Astrocyte (in vitro differentiated cells and primary cell): ENCODE measurements around the gene SMC1B. TPM values are rescaled to one million over a fixed set of nuclear protein-coding genes. Genes with fewer than 3 reads are reported as not detected.
"Not testable (repeated sequence)": the region's sequence is repeated elsewhere in the genome, so short reads cannot be mapped to it uniquely, and the experiment has no call there.

Experiments
- DNase-seq: peaks from one replicate; pipeline ENCODE4 v3.0.0-alpha.2; 2010; ENCODE audit warnings: low read depth
- FAIRE-seq: peaks from 2 replicates; lab custom pipeline; 2011; peaks lifted over from hg19 to GRCh38; lab: Jason Lieb, UNC
- H2AFZ ChIP-seq: 2 replicates; pipeline ENCODE4 v1.6.0; 2012; ENCODE audit warnings: low read depth, low read length, inconsistent platforms
- H3K27ac ChIP-seq: 2 replicates; pipeline ENCODE4 v1.5.1; 2011; ENCODE audit warnings: low read depth, low read length, inconsistent platforms
- H3K27me3 ChIP-seq: 2 replicates; pipeline ENCODE4 v1.6.0; 2011; ENCODE audit warnings: low read length, inconsistent platforms; ENCODE audit not compliant: insufficient read depth
- H3K36me3 ChIP-seq: 2 replicates; pipeline ENCODE4 v1.5.1; 2011; ENCODE audit warnings: low read length, inconsistent platforms; ENCODE audit not compliant: insufficient read depth
- H3K4me1 ChIP-seq: 2 replicates; pipeline ENCODE4 v1.5.1; 2011; ENCODE audit warnings: low read length, inconsistent platforms; ENCODE audit not compliant: insufficient read depth
- H3K4me2 ChIP-seq: 2 replicates; pipeline ENCODE4 v1.6.0; 2012; ENCODE audit warnings: low read length, inconsistent platforms
- H3K4me3 ChIP-seq: 2 replicates; pipeline ENCODE4 v1.5.1; 2011; ENCODE audit warnings: low read depth, mild to moderate bottlenecking, low read length, inconsistent platforms; ENCODE audit not compliant: insufficient read depth
- H3K79me2 ChIP-seq: 2 replicates; pipeline ENCODE4 v1.6.0; 2012; ENCODE audit warnings: mild to moderate bottlenecking, low read length, inconsistent platforms; ENCODE audit not compliant: insufficient read depth
- H3K9ac ChIP-seq: 2 replicates; pipeline ENCODE4 v1.6.0; 2012; ENCODE audit warnings: mild to moderate bottlenecking, low read length, inconsistent platforms
- H3K9me3 ChIP-seq: 2 replicates; pipeline ENCODE4 v1.5.1; 2012; ENCODE audit warnings: low read depth, mild to moderate bottlenecking, low read length, inconsistent platforms; ENCODE audit not compliant: insufficient read depth
- H4K20me1 ChIP-seq: 2 replicates; pipeline ENCODE4 v1.6.0; 2012; ENCODE audit warnings: low read length, inconsistent platforms; ENCODE audit not compliant: insufficient read depth
- H3K27ac Mint-ChIP-seq: one replicate; pipeline ENCODE4 v1.8.0; 2021; ENCODE audit warnings: mild to moderate bottlenecking, mixed read lengths; ENCODE audit not compliant: unreplicated experiment
- H3K27me3 Mint-ChIP-seq: one replicate; pipeline ENCODE4 v1.8.0; 2021; ENCODE audit warnings: low read depth, mixed read lengths; ENCODE audit not compliant: unreplicated experiment
- H3K36me3 Mint-ChIP-seq: one replicate; pipeline ENCODE4 v1.8.0; 2021; ENCODE audit warnings: low read depth, mixed read lengths; ENCODE audit not compliant: unreplicated experiment
- H3K4me1 Mint-ChIP-seq: one replicate; pipeline ENCODE4 v1.8.0; 2021; ENCODE audit warnings: low read depth, mixed read lengths; ENCODE audit not compliant: unreplicated experiment
- H3K4me3 Mint-ChIP-seq: one replicate; pipeline ENCODE4 v1.8.0; 2021; ENCODE audit warnings: mild to moderate bottlenecking, moderate library complexity, mixed read lengths; ENCODE audit not compliant: unreplicated experiment
- H3K9me3 Mint-ChIP-seq: one replicate; pipeline ENCODE4 v1.8.0; 2021; ENCODE audit warnings: mild to moderate bottlenecking, mixed read lengths; ENCODE audit not compliant: unreplicated experiment
- CTCF ChIP-seq: IDR thresholded peaks from 2 replicates; pipeline ENCODE4 v1.5.1; 2011; ENCODE audit warnings: low read depth, mild to moderate bottlenecking, inconsistent platforms, low read length, moderate library complexity; ENCODE audit not compliant: insufficient read depth
- EZH2 ChIP-seq: IDR thresholded peaks from 2 replicates; pipeline ENCODE4 v1.6.1; 2012; ENCODE audit warnings: mild to moderate bottlenecking, low read length, inconsistent platforms; ENCODE audit not compliant: insufficient read depth
- total RNA-seq: library from RNA; stranded (reverse); gene quantifications from 2 replicates; pipeline ENCODE4 v1.2.1, GENCODE V29; 2021

SMC1B gene
- total RNA-seq, 1 donor from 2014 or later = not detected

DNA sequence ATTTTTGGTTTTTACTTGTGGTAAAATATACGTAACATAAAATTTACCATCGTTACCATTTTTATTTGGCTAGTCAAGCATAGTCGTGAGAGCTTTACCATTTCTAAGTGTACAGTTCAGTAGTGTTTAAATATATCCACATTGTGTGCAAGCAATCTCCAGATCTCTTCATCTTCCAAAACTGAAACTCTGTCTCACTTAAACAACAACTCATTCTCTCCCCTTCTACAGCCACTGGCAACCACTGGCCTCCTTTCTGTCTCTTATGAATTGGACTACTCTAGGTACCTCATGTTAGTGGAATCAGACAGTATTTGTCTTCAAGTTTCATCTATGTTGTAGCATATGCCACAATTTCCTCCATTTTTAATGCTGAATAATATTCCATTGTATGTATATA is 37.4 kb downstream of the SMC1B start:
- Histone ChIP-seq H3K4me1 (no peaks in the 10 kb centered on the region), H3K4me3 (no peak overlapping the region), H3K27ac (no peak overlapping the region), H3K36me3 (no peaks in the 10 kb centered on the region), H3K79me2 (no peaks in the 10 kb centered on the region), H3K9me3 (no peaks in the 10 kb centered on the region), H2AFZ (no peak overlapping the region), H3K9ac (no peak overlapping the region), H4K20me1 (no peaks in the 10 kb centered on the region), H3K27me3 (peaks cover 3% of the 10 kb centered on the region), H3K4me2 (no peak overlapping the region)
- no peak for FAIRE-seq
- Mint-ChIP-seq H3K4me1 (no peaks in the 10 kb centered on the region), H3K27me3 (no peaks in the 10 kb centered on the region), H3K9me3 (no peaks in the 10 kb centered on the region), H3K27ac (no peak overlapping the region), H3K4me3 (no peak overlapping the region), H3K36me3 (no peaks in the 10 kb centered on the region)
- DNase-seq = no peak
- no peak for TF ChIP-seq EZH2
- TF ChIP-seq CTCF = no peak

GRCh38 chr22:45373592-45373991 is 39.8 kb downstream of the SMC1B start:
- not testable (repeated sequence) for DNase-seq, H3K27ac Mint-ChIP-seq, H3K27me3 Mint-ChIP-seq, H3K79me2 ChIP-seq, H3K4me3 Mint-ChIP-seq, H3K4me2 ChIP-seq, H3K36me3 ChIP-seq, H3K4me1 Mint-ChIP-seq, FAIRE-seq, H3K9me3 Mint-ChIP-seq, H3K9me3 ChIP-seq, H3K4me3 ChIP-seq, H3K36me3 Mint-ChIP-seq, H3K27me3 ChIP-seq, H3K27ac ChIP-seq, H2AFZ ChIP-seq, H3K4me1 ChIP-seq, H4K20me1 ChIP-seq, H3K9ac ChIP-seq

DNA sequence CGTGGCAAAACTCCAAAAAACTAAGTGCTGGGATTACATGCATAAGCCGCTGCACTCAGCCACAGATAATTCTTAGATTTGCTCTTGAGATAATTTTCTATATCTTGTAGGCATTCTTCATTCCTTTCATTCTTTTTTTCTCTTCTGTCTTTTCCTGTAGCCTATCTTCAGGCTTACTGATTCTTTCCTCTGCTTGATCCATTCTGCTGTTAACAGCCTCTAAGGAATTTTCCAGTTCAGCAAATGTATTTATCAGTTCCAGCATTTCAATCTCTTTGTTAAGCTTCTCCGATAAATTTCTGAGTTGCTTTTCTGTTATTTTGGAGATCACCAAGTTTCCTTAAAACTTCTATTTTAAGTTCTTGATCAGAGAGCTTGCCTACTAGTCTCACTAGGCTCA is 46.7 kb downstream of the SMC1B start:
- H3K9me3 Mint-ChIP-seq = peaks cover 4% of the 10 kb centered on the region
- H3K9me3 ChIP-seq = peaks cover 5% of the 10 kb centered on the region
- no peak for TF ChIP-seq CTCF
- TF ChIP-seq EZH2 = no peak
- no peaks in the 10 kb centered on the region for H3K36me3 Mint-ChIP-seq
- H3K4me3 ChIP-seq = no peak overlapping the region
- H3K4me2 ChIP-seq = no peak overlapping the region
- no peak overlapping the region for H3K4me3 Mint-ChIP-seq
- no peaks in the 10 kb centered on the region for H3K4me1 ChIP-seq
- H3K4me1 Mint-ChIP-seq = no peaks in the 10 kb centered on the region
- H2AFZ ChIP-seq = no peak overlapping the region
- no peaks in the 10 kb centered on the region for H4K20me1 ChIP-seq
- no peak overlapping the region for H3K27ac ChIP-seq
- no peak overlapping the region for H3K9ac ChIP-seq
- H3K79me2 ChIP-seq = no peaks in the 10 kb centered on the region
- no peak overlapping the region for H3K27ac Mint-ChIP-seq
- H3K27me3 ChIP-seq = peaks cover 4% of the 10 kb centered on the region
- DNase-seq = no peak
- FAIRE-seq = no peak
- peaks cover 12% of the 10 kb centered on the region for H3K27me3 Mint-ChIP-seq
- H3K36me3 ChIP-seq = no peaks in the 10 kb centered on the region
